ENCODE measurements around the gene SEPTIN1.

The SEPTIN1 gene

GRCh38 chr16:30359871-30360170, 22.5 kb downstream of the SEPTIN1 start:
- DNase-seq, result no peak
- Mint-ChIP-seq H3K27me3 (ENCODE audit: low read depth, poor library complexity) (peaks cover 4% of the 10 kb centered on the region), H3K9me3 (no peaks in the 10 kb centered on the region), H3K36me3 (ENCODE audit: low read depth) (peaks cover 37% of the 10 kb centered on the region), H3K4me1 (peaks cover 47% of the 10 kb centered on the region), H3K27ac (peak overlapping the region; percentile 85), H3K4me3 (no peak overlapping the region)
- TF ChIP-seq, protein P1, sequence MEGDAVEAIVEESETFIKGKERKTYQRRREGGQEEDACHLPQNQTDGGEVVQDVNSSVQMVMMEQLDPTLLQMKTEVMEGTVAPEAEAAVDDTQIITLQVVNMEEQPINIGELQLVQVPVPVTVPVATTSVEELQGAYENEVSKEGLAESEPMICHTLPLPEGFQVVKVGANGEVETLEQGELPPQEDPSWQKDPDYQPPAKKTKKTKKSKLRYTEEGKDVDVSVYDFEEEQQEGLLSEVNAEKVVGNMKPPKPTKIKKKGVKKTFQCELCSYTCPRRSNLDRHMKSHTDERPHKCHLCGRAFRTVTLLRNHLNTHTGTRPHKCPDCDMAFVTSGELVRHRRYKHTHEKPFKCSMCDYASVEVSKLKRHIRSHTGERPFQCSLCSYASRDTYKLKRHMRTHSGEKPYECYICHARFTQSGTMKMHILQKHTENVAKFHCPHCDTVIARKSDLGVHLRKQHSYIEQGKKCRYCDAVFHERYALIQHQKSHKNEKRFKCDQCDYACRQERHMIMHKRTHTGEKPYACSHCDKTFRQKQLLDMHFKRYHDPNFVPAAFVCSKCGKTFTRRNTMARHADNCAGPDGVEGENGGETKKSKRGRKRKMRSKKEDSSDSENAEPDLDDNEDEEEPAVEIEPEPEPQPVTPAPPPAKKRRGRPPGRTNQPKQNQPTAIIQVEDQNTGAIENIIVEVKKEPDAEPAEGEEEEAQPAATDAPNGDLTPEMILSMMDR (IDR thresholded peaks at IDR 0.05), result no peak

DNA sequence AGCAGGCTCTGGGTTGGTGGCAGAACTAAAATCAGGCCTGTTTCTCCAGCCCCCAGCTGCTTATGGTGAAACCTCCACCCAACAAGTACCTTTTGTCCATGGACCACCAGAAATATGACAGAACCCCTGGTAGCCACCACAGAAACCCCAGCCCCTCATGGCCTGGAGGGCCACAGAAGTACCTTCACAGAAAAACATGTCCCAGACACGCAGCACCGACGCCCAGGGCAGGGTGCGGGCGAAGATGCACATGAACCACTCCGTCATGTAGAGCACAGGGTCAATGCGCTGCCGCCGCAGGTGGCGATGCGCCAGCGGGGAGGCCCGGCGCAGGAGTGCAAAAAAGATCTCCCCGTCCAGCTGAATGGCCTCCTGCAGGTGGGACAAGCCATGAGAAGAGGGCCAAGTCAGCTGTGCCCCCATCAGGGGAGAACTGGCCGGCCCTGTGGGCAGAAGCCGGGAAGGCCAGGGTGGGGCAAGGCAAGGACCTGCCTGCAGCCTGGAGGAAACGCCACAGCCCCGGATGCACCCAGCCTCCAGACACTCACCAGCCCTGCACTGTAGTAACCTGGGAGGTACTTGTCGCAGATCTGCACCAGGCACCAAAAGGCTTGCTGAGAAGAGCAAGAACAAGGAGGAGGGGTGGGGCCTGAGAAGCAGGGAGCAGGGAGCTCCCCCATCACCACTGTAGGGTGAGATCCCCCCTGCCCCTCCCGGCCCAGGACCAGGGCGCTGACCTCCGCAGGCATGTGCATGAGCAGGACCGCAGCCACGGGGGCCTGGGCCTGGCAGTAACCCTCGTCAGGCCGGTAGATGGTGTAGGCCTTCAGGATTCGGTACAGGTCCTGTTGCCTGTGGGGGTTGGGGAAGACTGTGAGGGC, 23.1 kb downstream of the SEPTIN1 start:
- Mint-ChIP-seq H3K9me3 (no peaks in the 10 kb centered on the region), H3K27me3 (ENCODE audit: low read depth, poor library complexity) (peaks cover 4% of the 10 kb centered on the region), H3K4me3 (no peak overlapping the region), H3K27ac (no peak overlapping the region), H3K4me1 (peaks cover 52% of the 10 kb centered on the region), H3K36me3 (ENCODE audit: low read depth) (peaks cover 36% of the 10 kb centered on the region)
- no peak for DNase-seq
- TF ChIP-seq, protein P1 (IDR thresholded peaks at IDR 0.05), result no peak

DNA sequence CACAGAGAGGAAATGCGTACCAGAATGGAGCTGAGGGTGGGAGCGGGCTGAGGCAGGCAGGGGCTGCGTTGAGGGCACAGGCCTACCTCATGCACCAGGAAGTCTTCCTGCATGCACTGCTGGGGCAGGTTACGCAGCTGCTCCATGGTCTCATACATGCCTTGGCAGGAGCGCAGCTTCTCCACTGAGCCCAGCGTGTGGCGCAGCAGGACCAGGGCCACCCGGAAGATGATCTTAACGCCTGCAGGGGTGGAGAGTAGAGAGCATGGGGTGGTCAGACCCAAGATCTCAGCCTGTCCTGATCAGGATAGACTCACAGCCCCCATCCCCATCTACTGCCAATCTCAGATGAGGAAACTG, 23.8 kb downstream of the SEPTIN1 start:
- Mint-ChIP-seq H3K9me3 (no peaks in the 10 kb centered on the region), H3K4me3 (no peak overlapping the region), H3K36me3 (ENCODE audit: low read depth) (peaks cover 36% of the 10 kb centered on the region), H3K4me1 (peaks cover 59% of the 10 kb centered on the region), H3K27me3 (ENCODE audit: low read depth, poor library complexity) (peaks cover 6% of the 10 kb centered on the region), H3K27ac (no peak overlapping the region)
- DNase-seq, result no peak
- TF ChIP-seq, protein P1 (IDR thresholded peaks at IDR 0.05), result no peak

- peaks cover 36% of the 10 kb centered on the region for H3K36me3 Mint-ChIP-seq (ENCODE audit: low read depth)
- H3K27me3 Mint-ChIP-seq (ENCODE audit: low read depth, poor library complexity), result peaks cover 6% of the 10 kb centered on the region
- no peaks in the 10 kb centered on the region for H3K9me3 Mint-ChIP-seq
- H3K4me3 Mint-ChIP-seq, result peak overlapping the region; percentile 38
- TF ChIP-seq, protein P1 (IDR thresholded peaks at IDR 0.05), result no peak
- no peak for DNase-seq
- peak overlapping the region; percentile 99 for H3K27ac Mint-ChIP-seq
- H3K4me1 Mint-ChIP-seq, result peaks cover 61% of the 10 kb centered on the region
These were observed 24.4 kb downstream of the SEPTIN1 start for GRCh38 chr16:30357715-30358576.

GRCh38 chr16:30357085-30357714, 25.2 kb downstream of the SEPTIN1 start:
- TF ChIP-seq, protein P1 (IDR thresholded peaks at IDR 0.05), result no peak
- Mint-ChIP-seq H3K4me3 (no peak overlapping the region), H3K9me3 (no peaks in the 10 kb centered on the region), H3K27me3 (ENCODE audit: low read depth, poor library complexity) (peaks cover 6% of the 10 kb centered on the region), H3K36me3 (ENCODE audit: low read depth) (peaks cover 36% of the 10 kb centered on the region), H3K4me1 (peaks cover 64% of the 10 kb centered on the region), H3K27ac (peak overlapping the region; percentile 92)
- DNase-seq, result no peak
